Measurements from ENCODE around the gene MZT2B.
"Not testable (repeated sequence)": the region's sequence is repeated elsewhere in the genome, so short reads cannot be mapped to it uniquely, and the experiment has no call there.

MZT2B gene

DNA sequence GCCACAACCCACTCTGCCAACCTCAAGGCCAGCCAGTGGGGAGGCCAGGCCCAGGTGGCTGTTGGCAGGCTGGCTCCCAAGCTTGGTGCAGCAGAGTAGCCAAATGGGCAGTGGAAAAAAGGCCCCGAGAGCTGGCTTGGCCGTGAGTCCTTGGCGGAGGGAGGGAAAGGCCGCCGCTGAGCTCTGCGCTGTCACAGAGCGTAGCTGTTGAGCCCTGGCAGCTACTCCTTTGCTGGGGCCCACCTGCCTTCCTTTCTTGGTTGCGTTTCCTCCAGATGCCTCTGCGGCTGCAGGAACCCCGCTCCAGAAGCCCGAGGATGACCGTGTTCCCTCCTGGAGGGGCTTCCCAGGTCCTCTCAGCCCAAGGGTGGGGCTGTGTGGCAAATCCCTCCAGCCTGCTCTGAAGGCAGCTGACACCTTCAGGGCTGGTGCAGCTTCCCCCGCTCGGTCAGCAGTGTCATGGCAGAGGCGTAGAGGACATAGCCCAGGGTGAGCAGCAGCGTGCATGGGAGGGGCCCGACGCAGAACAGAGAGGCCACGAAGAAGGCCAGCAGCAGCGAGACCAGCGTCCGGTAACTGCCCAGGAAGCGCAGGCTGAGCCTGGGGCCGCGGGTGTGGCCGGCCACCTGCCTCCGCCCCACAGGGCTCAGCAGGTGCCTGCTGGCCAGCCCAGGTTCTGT, 29.8 kb upstream of the MZT2B start:
- not testable (repeated sequence) for DNase-seq (ENCODE audit: low read depth in 2 of 2, low spot score in 1 of 2)

- no peak for DNase-seq (ENCODE audit: low read depth in 2 of 2, low spot score in 1 of 2)
These were observed 29.1 kb upstream of the MZT2B start for GRCh38 chr2:130152816-130153595.

GRCh38 chr2:130153721-130154422, 28.2 kb upstream of the MZT2B start:
- not testable (repeated sequence) for DNase-seq (ENCODE audit: low read depth in 2 of 2, low spot score in 1 of 2)

DNA sequence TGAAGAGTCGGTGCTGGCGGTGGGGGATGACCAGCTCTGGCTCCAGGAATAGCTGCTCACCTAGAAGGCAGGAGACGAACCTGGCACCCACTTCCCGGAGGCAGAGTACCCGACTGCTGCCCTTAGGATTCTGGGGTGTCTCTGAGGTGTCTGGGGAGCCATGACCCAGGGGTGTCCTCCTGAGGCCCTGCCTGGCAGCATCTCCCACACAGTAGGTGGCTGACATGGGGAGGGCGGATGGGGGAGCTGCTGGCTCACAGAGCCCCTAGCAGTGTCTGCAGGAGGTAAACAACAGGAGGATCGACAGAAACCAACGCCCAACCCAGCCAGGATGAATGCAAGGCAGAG, 27.7 kb upstream of the MZT2B start:
- DNase-seq (ENCODE audit: low read depth in 2 of 2, low spot score in 1 of 2) = not testable (repeated sequence)

DNA sequence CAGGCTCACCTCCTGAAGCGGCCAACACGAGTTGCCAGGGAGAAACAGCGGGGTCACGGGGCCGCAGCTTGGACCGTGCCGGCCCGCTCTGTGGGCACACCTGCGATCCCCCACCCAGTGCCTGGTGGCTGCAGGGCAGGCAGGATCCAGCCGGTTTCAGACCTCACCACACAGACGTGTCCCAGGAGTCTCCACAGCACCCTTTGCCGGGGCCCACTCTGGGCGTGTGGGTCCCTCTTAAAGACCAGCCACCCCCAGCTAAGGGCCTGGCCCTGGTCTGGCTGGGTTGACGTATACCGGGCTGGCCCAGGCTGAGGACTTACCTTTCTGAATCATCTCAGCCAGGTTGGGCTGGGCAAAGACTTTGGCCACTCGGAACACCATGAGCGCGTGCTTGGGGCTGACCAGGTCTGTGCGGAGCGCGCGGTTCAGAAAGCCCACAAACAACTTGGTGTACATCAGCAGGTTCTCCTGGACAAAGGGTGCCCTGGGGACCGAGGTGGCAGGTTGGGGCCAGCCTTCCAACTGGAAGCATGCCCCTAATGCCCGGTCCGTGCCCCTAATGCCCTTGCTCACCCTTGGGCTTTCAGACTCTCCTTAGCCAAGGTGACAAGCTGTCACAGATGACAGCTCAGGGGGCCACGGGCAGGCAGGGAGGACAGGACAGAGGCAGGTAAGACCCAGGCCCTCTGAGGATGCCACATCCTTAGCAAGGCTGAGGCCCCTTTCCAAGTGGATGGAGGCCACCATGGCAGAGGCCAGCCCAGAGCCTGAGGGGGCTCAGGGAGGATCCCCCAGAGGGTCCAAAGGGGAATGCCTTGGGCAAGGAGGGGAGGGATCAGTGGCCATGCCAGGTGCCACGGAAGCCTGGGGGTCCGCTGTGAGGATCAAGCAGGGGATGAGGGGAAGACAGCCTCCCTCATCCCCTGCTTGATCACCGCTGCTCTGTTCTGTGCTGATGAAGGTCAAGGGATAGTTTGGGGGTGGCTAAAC, 27.0 kb upstream of the MZT2B start:
- DNase-seq (ENCODE audit: low read depth in 2 of 2, low spot score in 1 of 2) = no peak

- DNase-seq (ENCODE audit: low read depth in 2 of 2, low spot score in 1 of 2) = not testable (repeated sequence)
These were observed 26.0 kb upstream of the MZT2B start for GRCh38 chr2:130155956-130156623.

DNA sequence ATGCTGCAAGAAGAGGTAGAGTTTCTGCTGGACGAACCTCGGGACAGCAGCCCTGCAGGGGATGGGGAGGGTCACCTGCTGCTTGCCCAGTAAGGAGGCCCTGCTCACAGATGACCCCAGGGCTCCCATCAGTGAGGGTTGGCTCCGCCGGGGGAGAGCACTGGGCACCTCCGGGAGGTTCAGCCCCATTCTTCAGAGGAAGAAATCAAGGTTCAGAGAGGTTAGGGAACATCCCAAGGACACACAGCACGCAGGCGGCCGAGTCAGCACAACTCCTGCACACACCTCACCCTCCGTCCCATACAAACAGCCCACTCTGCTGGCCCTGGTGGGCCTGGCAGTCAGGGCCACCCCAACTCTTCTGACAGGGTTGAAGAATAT, 25.4 kb upstream of the MZT2B start:
- DNase-seq (ENCODE audit: low read depth in 2 of 2, low spot score in 1 of 2) = no peak

DNA sequence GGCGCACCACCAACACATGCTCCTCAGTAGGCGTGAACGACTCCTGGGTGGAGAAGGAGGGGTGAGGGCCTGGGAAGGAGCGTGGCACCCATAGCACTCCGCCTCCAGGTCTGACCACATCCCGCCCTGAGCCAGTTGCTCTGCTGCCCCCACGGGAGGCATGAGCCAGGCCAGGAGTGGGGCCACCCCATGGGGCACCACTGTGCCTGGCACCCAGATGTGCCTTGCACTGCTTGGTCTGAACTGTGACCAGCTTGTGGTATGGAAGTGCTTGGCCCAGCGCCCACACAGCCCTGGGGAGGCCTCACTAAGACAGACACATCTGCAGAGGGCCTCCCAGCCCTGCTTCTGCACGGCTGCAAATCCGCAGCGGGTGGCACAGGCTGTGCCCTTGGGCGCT, 24.7 kb upstream of the MZT2B start:
- DNase-seq (ENCODE audit: low read depth in 2 of 2, low spot score in 1 of 2) = not testable (repeated sequence)

GRCh38 chr2:130157825-130158514, 24.1 kb upstream of the MZT2B start:
- DNase-seq (ENCODE audit: low read depth in 2 of 2, low spot score in 1 of 2) = not testable (repeated sequence)

DNA sequence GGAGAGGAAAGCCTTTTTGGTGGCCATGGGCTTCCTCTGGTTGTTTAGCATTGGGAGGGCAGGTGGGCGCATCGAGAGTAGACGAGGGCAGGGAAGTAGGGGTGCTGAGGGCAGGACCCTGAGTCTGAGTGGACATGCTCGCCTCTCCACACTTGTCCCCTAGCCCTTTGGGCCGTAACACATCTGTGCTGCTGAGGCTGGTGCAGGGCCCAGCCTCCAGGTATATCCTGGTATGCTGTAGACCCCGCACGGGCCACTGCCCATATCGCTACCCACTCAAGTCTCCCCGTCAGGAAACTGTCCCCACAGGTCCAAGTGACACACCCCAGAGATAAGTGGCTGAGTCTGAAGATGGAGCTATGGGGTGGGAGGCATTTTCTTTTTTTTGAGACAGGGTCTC, 23.4 kb upstream of the MZT2B start:
- no peak for DNase-seq (ENCODE audit: low read depth in 2 of 2, low spot score in 1 of 2)

- DNase-seq (ENCODE audit: low read depth in 2 of 2, low spot score in 1 of 2) = not testable (repeated sequence)
These were observed 22.7 kb upstream of the MZT2B start for GRCh38 chr2:130159376-130159775.

DNA sequence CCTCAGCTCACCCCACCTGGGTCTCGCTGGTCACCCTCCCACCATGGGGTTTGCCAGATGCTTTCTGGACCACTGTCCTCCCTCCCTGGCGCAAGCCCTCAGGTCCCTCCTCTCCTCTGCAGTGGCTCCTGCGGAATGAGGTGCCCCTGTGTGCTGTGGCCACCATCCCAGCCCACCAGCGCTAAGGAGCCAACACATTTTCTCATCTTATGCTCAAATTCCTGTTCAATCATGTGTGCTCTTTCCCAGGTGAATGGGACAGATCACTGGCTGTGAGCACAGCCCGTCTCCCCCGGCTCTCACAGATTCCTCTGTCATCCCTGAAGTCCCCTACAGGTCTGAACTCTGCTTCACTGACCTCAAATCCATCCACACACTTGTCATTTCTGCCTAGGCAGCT, 21.9 kb upstream of the MZT2B start:
- no peak for DNase-seq (ENCODE audit: low read depth in 2 of 2, low spot score in 1 of 2)

DNA sequence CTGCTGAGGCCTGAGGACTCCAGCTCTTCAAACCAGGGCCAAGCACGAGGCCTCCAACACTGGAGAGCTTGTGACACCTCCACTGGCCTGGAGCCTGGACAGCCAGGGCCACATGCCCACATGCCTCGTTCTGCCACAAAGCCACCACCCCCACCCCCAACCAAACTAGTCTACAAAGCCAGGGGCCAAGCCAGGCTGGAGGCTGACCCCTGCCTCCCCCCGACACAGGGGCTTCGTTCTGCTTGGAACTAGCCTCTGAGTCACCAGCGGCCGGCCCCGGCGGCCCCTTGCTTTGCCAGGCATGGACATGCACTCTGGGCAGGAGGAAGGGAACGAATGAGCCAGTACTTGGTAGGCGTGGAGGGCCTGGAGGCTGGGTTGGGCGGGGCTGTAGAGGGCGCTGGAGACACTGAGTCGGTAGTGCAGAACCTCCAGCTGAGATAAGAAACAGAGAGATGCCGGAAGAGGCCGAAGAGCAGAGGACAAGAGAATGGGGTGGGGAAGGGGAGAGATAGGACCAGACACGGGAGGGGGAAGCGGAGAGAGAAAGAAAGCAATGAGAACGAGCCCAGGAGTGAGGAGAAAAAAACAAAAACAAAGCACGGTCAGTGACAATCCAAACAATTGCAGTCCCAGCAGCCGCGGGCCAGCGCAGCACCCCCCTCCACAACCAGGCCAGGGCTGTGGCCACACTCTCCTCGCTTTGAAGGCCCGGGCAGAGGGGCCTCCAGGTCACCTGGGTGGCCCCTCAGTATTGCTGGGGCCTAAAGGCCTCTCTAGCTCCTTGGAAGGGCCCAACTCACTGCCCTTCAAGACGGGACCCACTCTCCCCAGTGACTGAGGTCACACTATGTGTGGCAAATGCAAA, 21.0 kb upstream of the MZT2B start:
- not testable (repeated sequence) for DNase-seq (ENCODE audit: low read depth in 2 of 2, low spot score in 1 of 2)

GRCh38 chr2:130162486-130162885, 19.6 kb upstream of the MZT2B start:
- not testable (repeated sequence) for DNase-seq (ENCODE audit: low read depth in 2 of 2, low spot score in 1 of 2)

GRCh38 chr2:130162968-130163367, 19.1 kb upstream of the MZT2B start:
- DNase-seq (ENCODE audit: low read depth in 2 of 2, low spot score in 1 of 2) = no peak

DNA sequence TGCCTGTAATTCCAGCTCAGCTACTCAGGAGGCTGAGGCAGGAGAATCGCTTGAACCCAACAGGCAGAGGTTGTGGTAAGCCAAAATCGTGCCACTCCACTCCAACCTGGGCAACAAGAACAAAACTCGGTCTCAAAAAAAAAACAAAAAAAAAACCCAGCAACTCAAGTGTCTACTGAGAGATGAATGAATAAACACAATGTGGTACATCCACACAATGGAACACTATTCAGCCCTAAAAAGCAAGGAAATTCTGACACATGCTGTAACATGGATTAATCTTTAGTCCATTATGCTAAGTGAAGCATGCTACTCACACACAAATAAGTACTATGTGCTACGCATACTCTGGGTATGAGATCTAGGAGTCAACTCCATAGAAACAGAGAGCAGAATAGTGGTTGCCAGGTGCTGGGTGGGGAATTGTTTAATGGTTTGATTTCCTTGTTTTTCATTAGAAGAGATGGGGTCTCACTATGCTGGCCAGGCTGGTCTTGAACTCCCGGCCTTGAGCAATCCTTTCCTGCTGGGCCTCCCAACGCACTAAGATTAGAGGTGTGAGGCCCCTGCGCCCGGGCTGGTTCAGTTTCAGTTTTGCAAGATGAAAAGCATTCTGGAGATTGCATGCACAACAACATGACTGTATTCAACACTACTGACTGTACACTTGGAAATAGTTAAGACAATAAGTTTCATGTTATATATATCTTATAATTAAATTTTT, 16.6 kb upstream of the MZT2B start:
- no peak for DNase-seq (ENCODE audit: low read depth in 2 of 2, low spot score in 1 of 2)

DNA sequence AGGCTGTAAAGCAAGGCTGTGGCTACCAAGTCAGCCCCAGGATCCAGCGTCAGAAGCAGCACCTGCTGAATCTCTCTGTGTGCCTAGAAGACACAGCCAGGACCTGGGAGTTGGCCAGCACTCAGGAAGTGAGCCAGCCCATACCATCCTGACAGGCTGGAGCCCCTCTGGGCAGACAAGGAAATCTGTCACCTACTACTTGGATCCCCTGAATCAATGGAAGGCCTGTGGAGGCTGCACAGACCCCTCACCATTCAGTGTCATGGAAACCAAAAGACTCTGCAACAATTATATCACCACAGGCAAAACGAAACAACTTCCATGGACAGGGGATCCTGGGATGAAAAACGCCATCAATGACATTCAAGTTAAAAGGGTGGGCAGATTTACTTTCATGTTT, 15.5 kb upstream of the MZT2B start:
- not testable (repeated sequence) for DNase-seq (ENCODE audit: low read depth in 2 of 2, low spot score in 1 of 2)

GRCh38 chr2:130169163-130169562, 12.9 kb upstream of the MZT2B start:
- not testable (repeated sequence) for DNase-seq (ENCODE audit: low read depth in 2 of 2, low spot score in 1 of 2)
